Measurements from ENCODE around the gene TRMT11. TPM values are rescaled to one million over a fixed set of nuclear protein-coding genes. Genes with fewer than 3 reads are reported as not detected.

The TRMT11 gene
- total RNA-seq, 1 donor: 26.8 TPM

DNA sequence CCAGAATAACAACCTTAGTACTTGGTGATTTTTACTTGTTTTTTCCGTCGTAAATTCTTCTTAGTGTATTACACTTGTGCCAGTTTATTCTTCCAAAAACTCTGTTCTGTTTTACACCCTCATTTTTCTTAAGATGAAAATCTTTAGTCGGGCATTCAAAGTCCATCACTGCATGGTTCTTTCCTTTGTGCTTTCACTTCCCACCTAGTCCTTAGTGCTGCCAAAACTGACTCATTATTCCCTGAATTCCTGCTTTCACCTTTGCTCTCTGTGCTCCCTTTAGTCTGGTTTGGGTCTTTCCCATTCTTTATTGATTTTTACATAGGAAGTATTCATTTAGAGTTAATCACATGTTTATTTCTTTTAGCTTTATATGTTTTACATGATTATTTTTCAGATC, 3.3 kb downstream of the TRMT11 start:
- H3K36me3 ChIP-seq (ENCODE audit: insufficient read depth, low read length): no peaks in the 10 kb centered on the region
- H2AFZ ChIP-seq (ENCODE audit: low read length): no peak overlapping the region
- H3K4me3 ChIP-seq (ENCODE audit: insufficient read depth, low read length): no peak overlapping the region
- no peak for DNase-seq (ENCODE audit: insufficient read length, low spot score, missing footprints)
- H3K4me2 ChIP-seq (ENCODE audit: insufficient read depth, low read length): no peak overlapping the region
- TF ChIP-seq, protein P1, sequence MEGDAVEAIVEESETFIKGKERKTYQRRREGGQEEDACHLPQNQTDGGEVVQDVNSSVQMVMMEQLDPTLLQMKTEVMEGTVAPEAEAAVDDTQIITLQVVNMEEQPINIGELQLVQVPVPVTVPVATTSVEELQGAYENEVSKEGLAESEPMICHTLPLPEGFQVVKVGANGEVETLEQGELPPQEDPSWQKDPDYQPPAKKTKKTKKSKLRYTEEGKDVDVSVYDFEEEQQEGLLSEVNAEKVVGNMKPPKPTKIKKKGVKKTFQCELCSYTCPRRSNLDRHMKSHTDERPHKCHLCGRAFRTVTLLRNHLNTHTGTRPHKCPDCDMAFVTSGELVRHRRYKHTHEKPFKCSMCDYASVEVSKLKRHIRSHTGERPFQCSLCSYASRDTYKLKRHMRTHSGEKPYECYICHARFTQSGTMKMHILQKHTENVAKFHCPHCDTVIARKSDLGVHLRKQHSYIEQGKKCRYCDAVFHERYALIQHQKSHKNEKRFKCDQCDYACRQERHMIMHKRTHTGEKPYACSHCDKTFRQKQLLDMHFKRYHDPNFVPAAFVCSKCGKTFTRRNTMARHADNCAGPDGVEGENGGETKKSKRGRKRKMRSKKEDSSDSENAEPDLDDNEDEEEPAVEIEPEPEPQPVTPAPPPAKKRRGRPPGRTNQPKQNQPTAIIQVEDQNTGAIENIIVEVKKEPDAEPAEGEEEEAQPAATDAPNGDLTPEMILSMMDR (IDR thresholded peaks at IDR 0.05; ENCODE audit: extremely low read depth, low read depth, low read length): no peak
- no peaks in the 10 kb centered on the region for H3K27me3 ChIP-seq (ENCODE audit: insufficient read depth, low read length)
- H3K4me1 ChIP-seq (ENCODE audit: insufficient read depth, low read length): peaks cover 15% of the 10 kb centered on the region
- H3K27ac ChIP-seq (ENCODE audit: low read depth, low read length): no peak overlapping the region
- H4K20me1 ChIP-seq (ENCODE audit: insufficient read depth, low read length): peaks cover 4% of the 10 kb centered on the region
- H3K9me3 ChIP-seq (ENCODE audit: low read depth, low read length): no peaks in the 10 kb centered on the region
- H3K79me2 ChIP-seq (ENCODE audit: insufficient read depth, low read length): peaks cover 63% of the 10 kb centered on the region

- Histone ChIP-seq H3K36me3 (ENCODE audit: insufficient read depth, low read length) (no peaks in the 10 kb centered on the region), H3K4me1 (ENCODE audit: insufficient read depth, low read length) (peaks cover 6% of the 10 kb centered on the region), H3K9me3 (ENCODE audit: low read depth, low read length) (no peaks in the 10 kb centered on the region), H3K4me2 (ENCODE audit: insufficient read depth, low read length) (no peak overlapping the region), H4K20me1 (ENCODE audit: insufficient read depth, low read length) (peaks cover 4% of the 10 kb centered on the region), H3K4me3 (ENCODE audit: insufficient read depth, low read length) (no peak overlapping the region), H3K27ac (ENCODE audit: low read depth, low read length) (no peak overlapping the region), H3K79me2 (ENCODE audit: insufficient read depth, low read length) (peaks cover 54% of the 10 kb centered on the region), H2AFZ (ENCODE audit: low read length) (no peak overlapping the region), H3K27me3 (ENCODE audit: insufficient read depth, low read length) (no peaks in the 10 kb centered on the region)
- DNase-seq (ENCODE audit: insufficient read length, low spot score, missing footprints): no peak
- TF ChIP-seq, protein P1 (IDR thresholded peaks at IDR 0.05; ENCODE audit: extremely low read depth, low read depth, low read length): no peak
These were observed 5.3 kb downstream of the TRMT11 start for GRCh38 chr6:125991653-125992052.

DNA sequence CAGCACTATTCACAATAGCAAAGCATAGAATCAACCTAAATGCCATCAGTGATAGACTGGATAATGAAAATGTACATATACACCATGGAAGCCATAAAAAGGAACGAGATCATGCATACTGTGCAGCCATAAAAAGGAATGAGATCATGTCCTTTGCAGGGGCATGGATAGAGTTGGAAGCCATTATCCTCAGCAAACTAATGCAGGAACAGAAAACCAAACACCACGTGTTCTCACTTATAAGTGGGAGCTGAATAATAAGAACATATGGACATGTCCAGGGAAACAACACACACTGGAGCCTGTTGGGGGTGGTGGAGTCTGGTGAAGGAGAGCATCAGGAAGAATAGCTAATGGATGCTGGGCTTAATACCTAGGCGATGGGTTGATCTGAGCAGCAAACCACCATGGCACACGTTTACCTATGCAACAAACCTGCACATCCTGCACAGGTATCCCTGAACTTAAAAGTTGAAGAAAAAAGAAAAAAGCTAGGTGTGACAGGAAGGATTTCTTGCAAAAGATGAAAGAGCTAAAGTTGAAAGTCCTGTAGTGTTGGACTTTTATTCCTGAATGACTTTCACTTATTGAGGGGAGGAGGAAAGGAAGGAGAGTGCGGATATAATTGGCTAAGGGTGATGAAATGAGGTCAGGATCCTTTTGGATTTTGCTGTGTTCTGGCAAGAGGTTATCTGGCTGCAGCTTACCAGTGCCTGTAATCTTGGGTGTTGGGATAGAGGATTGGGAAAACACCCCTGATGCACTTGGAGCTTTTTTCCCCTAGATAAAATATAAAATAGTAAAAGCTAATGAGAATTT, 8.5 kb downstream of the TRMT11 start:
- no peak overlapping the region for H3K4me2 ChIP-seq (ENCODE audit: insufficient read depth, low read length)
- H3K9me3 ChIP-seq (ENCODE audit: low read depth, low read length): no peaks in the 10 kb centered on the region
- H3K4me3 ChIP-seq (ENCODE audit: insufficient read depth, low read length): no peak overlapping the region
- TF ChIP-seq, protein P1 (IDR thresholded peaks at IDR 0.05; ENCODE audit: extremely low read depth, low read depth, low read length): no peak
- H3K4me1 ChIP-seq (ENCODE audit: insufficient read depth, low read length): no peaks in the 10 kb centered on the region
- no peak for DNase-seq (ENCODE audit: insufficient read length, low spot score, missing footprints)
- H3K36me3 ChIP-seq (ENCODE audit: insufficient read depth, low read length): peaks cover 6% of the 10 kb centered on the region
- H3K79me2 ChIP-seq (ENCODE audit: insufficient read depth, low read length): peaks cover 25% of the 10 kb centered on the region
- H3K27ac ChIP-seq (ENCODE audit: low read depth, low read length): no peak overlapping the region
- no peaks in the 10 kb centered on the region for H4K20me1 ChIP-seq (ENCODE audit: insufficient read depth, low read length)
- H2AFZ ChIP-seq (ENCODE audit: low read length): no peak overlapping the region
- H3K27me3 ChIP-seq (ENCODE audit: insufficient read depth, low read length): no peaks in the 10 kb centered on the region

GRCh38 chr6:125995972-125996580, 9.7 kb downstream of the TRMT11 start:
- Histone ChIP-seq H3K27ac (ENCODE audit: low read depth, low read length) (no peak overlapping the region), H2AFZ (ENCODE audit: low read length) (no peak overlapping the region), H3K9me3 (ENCODE audit: low read depth, low read length) (no peaks in the 10 kb centered on the region), H3K4me3 (ENCODE audit: insufficient read depth, low read length) (no peak overlapping the region), H3K4me1 (ENCODE audit: insufficient read depth, low read length) (no peaks in the 10 kb centered on the region), H3K27me3 (ENCODE audit: insufficient read depth, low read length) (no peaks in the 10 kb centered on the region), H4K20me1 (ENCODE audit: insufficient read depth, low read length) (no peaks in the 10 kb centered on the region), H3K4me2 (ENCODE audit: insufficient read depth, low read length) (peak overlapping the region; percentile 59), H3K36me3 (ENCODE audit: insufficient read depth, low read length) (peaks cover 8% of the 10 kb centered on the region), H3K79me2 (ENCODE audit: insufficient read depth, low read length) (peaks cover 16% of the 10 kb centered on the region)
- peak; percentile 2 for DNase-seq (ENCODE audit: insufficient read length, low spot score, missing footprints)
- TF ChIP-seq, protein P1 (IDR thresholded peaks at IDR 0.05; ENCODE audit: extremely low read depth, low read depth, low read length): peak; percentile 98

Measured in osteoblast (primary cell).